Glomerular visceral epithelial cell (primary cell): Measurements from ENCODE around the gene CECR2.

ENCODE experiments used
- DNase-seq: peaks from one replicate; pipeline ENCODE4 v3.0.0-alpha.2; 2016; ENCODE audit errors: extremely low spot score

Gene CECR2

GRCh38 chr22:17369439-17370025 is at the start of gene CECR2:
CECR2 (plus strand) TSS chr22:17369460; CDS start chr22:17369784, 324 bp downstream.
- DNase-seq = no peak

GRCh38 chr22:17319546-17319945 is 49.7 kb upstream of the CECR2 start:
- DNase-seq = no peak

- DNase-seq = no peak
These were observed 46.7 kb upstream of the CECR2 start for GRCh38 chr22:17322511-17322910.

- DNase-seq = no peak
These were observed 37.6 kb upstream of the CECR2 start for GRCh38 chr22:17331690-17332089.

- DNase-seq = no peak
These were observed 37.0 kb upstream of the CECR2 start for GRCh38 chr22:17332109-17332800.

- no peak for DNase-seq
These were observed 35.2 kb upstream of the CECR2 start for GRCh38 chr22:17334059-17334458.

GRCh38 chr22:17334983-17335382 is 34.3 kb upstream of the CECR2 start:
- no peak for DNase-seq

- no peak for DNase-seq
These were observed 33.2 kb upstream of the CECR2 start for GRCh38 chr22:17336061-17336460.

GRCh38 chr22:17337639-17338038 is 31.6 kb upstream of the CECR2 start:
- DNase-seq = no peak

- no peak for DNase-seq
These were observed 30.1 kb upstream of the CECR2 start for GRCh38 chr22:17339095-17339693.

GRCh38 chr22:17342361-17342760 is 26.9 kb upstream of the CECR2 start:
- no peak for DNase-seq

GRCh38 chr22:17343766-17344165 is 25.5 kb upstream of the CECR2 start:
- DNase-seq = no peak

- no peak for DNase-seq
These were observed 22.7 kb upstream of the CECR2 start for GRCh38 chr22:17346578-17346977.

- no peak for DNase-seq
These were observed 21.5 kb upstream of the CECR2 start for GRCh38 chr22:17347724-17348123.

GRCh38 chr22:17348464-17349103 is 20.7 kb upstream of the CECR2 start:
- no peak for DNase-seq

GRCh38 chr22:17349172-17349571 is 20.1 kb upstream of the CECR2 start:
- DNase-seq = no peak

- no peak for DNase-seq
These were observed 19.0 kb upstream of the CECR2 start for GRCh38 chr22:17350292-17350691.

- DNase-seq = no peak
These were observed 16.5 kb upstream of the CECR2 start for GRCh38 chr22:17352798-17353197.

GRCh38 chr22:17357688-17358087 is 11.6 kb upstream of the CECR2 start:
- no peak for DNase-seq

GRCh38 chr22:17358415-17358814 is 10.8 kb upstream of the CECR2 start:
- DNase-seq = no peak

GRCh38 chr22:17359501-17359900 is 9.8 kb upstream of the CECR2 start:
- DNase-seq = no peak

GRCh38 chr22:17366329-17366728 is 2.9 kb upstream of the CECR2 start:
- DNase-seq = no peak

GRCh38 chr22:17366830-17367229 is 2.4 kb upstream of the CECR2 start:
- no peak for DNase-seq
